ENCODE measurements around the gene POU6F2.

The POU6F2 gene

DNA sequence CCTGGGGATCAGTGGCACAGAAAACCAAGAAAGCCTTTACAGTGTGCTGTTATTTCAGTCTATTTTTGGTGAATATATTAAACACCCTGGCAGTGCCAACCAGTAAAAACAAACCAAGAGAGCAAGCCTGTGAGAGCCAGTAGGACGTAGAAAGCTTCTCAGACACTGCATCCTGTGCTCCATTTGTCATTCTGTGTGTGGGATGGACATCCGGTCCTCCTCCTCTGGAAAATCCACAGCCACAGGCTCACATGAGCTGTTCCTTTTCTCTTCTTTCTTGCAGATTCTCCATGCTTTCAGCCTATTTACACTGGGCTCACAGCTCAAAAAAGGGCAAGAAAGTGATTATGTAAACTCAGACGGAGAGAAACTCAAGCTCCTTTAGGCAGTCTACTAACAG is 468.8 kb downstream of the POU6F2 start:
- DNase-seq (ENCODE audit: low read depth), result no peak

DNA sequence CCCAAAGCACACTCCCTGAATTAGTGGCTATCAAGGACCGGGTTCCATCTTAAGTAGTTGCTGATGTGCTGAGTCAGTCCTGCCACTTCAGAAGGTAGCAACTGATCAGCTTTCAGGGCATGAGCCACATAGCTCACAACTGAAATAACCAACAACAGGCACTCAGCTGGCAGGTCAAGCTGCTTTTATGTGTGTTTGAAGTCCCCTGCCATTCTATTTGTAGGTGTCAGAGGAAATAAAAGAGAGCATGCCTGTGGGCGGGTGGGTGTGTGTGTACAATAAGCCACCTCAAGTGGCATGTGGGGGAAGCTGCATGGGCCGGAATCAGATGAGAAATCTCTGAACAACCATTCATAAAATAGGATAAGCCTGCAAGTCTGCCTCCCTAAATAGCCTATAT is 474.2 kb downstream of the POU6F2 start:
- DNase-seq (ENCODE audit: low read depth), result no peak

DNA sequence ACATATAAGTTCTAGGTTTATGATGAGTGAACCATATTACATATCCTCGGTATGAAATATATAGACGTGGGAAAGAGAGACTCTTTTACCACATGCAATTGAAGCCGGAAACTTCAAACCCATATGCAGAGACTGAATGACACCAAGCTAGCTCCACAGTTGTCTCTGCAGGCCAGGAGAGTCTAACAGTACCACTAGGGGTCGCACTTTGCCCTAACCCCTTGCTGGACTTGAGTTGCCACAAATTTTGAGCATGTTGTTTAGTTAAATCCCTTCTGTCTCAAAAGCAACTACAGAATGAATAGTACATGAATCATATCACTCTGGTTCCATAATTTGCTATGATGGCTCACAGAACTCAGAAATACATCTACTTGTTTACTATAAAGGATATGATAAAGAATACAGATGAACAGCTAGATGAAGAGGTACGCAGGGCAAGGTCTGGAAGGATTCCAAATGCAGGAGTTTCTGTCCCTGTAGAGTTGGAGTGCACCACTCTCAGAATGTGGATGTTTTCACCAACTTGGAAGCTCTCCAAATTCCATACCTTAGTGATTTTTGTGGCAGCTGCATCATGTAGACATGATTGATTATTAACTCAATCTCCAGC is 476.1 kb downstream of the POU6F2 start:
- DNase-seq (ENCODE audit: low read depth), result no peak

DNA sequence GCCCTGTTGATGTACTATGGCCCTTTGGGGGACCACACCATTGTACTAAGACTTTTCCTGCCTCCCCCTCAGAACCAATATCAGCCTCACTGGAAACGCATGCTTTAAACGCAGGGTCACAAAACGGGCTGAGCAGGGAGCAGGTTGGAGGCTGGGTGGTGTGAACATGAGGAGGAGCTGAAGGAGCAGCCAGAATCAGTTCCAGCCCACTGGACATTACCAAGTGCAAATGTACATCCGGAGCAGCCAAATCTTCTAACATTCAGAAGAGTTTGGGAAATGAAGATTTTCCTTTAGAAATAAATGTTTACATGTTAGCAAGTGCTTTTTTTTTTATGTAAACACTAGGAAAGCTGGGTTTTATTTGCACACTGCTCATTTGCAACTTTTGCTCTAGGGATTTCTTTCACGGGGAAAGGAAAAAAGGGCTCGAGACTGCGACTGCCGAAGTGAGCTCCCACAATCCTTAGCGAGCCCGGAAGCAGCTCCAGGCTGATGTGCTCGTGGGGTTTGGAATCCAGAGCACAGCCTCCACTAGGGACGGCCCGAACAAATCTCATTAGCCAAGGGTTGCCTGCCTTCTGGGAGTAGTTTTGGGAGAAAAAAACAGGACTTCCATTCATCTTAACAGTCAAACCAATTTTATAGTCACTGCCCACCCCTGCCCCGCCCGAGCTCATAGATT is 480.5 kb downstream of the POU6F2 start:
- DNase-seq (ENCODE audit: low read depth), result no peak

DNA sequence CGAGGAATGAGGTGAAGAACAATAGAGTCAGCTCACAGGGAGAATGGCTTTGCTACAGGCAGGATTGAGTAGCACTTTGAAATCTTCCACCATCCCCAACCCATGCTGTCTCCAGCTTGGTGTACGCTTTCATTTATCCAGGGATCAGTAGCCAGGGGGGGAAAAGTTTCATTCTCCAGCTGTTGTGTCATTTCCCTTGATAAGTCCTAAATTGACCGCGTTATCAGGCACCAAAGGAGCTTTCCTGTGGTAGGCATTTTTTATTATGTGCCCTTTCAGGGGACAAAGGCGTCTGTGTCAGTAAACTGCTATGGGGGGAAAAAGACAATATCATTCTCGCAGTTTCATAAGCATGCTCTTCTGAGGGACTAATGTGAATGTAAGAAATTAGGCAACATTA is 481.9 kb downstream of the POU6F2 start:
- no peak for DNase-seq (ENCODE audit: low read depth)

DNA sequence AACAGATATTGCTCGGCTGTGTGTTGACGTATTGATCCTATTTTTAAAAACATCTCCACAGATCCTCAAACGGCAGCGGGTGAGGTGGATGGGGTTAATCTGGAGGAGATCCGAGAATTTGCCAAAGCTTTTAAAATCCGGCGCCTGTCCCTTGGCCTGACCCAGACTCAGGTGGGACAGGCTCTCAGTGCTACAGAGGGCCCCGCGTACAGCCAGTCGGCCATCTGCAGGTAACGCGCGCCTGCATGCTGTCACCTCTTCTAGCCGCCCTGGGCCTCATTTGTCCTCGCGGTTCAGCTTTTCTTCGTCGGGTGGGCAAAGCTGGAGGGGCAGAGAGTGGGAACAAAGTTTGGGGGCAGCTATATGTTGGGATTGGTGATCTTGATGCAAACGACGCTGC is 482.8 kb downstream of the POU6F2 start:
- DNase-seq (ENCODE audit: low read depth), result no peak

DNA sequence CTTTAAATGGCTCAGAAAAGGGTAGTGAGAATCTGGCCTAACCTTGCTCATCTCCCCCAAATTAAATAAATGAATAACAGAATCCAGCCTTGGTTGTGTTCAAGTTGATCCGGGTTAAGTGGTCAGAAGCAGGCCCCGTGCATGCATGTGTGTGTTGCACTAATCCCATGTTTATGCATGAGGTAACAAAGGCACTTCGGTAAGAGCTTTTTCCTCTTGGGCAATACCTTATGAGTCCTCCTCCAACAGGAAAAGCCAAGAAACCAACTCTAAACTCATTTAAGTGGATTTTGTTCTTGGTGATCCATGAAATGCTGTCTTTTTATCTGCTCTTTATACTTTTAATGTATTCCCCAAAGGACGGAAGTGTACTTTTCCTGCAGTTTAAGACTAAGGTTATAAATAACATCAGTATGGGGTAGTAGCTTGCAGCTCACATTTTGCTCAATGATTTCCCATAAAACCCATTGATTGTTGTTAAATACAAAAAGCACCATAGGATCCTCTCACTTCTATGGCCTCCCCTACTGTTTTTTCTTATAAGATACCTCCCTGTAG is 483.6 kb downstream of the POU6F2 start:
- DNase-seq (ENCODE audit: low read depth), result no peak

DNA sequence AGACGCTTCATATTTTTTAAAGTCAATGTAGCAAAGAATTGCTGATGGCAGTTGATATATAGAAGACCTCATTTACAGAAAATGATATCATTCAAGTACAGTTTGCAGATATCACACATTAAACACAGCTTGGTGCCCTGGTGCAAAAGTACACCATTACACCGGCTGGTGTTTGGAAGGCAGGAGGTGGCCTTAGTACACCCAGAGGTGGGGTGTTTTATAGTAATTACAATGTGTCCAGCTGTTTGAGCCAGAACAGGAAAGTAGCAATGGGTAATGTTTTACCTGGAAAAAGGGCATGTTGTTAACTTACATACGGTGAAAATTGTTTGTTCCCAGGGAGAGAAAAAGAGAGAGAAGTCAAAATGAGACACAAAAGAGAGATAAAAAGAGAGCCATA is 485.5 kb downstream of the POU6F2 start:
- no peak for DNase-seq (ENCODE audit: low read depth)

DNA sequence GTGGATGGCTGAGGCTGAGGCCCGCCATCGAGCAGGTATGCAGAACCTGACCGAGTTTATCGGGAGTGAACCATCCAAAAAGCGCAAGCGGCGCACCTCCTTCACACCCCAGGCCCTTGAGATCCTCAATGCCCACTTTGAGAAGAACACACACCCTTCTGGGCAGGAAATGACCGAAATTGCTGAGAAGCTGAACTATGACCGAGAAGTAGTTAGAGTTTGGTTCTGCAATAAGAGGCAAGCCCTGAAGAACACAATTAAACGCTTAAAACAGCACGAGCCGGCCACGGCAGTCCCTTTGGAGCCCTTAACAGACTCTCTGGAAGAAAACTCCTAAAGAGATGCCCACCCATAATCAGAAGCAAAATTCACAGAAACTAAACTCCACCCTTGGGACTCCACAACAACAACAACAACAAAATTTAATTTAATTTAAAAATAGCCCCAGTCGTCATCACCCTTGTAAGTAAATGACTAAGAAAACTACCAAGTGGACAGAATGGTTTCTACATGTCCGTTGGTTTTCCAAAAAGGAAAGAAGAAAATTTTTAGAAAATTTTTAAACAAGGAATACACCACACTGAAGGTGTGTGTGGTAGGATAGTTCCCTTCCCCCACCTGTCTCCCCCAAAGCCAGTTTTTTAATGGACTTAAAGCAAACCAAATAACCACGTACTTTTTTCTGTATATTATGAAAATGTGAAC is 486.8 kb downstream of the POU6F2 start:
- DNase-seq (ENCODE audit: low read depth), result no peak

DNA sequence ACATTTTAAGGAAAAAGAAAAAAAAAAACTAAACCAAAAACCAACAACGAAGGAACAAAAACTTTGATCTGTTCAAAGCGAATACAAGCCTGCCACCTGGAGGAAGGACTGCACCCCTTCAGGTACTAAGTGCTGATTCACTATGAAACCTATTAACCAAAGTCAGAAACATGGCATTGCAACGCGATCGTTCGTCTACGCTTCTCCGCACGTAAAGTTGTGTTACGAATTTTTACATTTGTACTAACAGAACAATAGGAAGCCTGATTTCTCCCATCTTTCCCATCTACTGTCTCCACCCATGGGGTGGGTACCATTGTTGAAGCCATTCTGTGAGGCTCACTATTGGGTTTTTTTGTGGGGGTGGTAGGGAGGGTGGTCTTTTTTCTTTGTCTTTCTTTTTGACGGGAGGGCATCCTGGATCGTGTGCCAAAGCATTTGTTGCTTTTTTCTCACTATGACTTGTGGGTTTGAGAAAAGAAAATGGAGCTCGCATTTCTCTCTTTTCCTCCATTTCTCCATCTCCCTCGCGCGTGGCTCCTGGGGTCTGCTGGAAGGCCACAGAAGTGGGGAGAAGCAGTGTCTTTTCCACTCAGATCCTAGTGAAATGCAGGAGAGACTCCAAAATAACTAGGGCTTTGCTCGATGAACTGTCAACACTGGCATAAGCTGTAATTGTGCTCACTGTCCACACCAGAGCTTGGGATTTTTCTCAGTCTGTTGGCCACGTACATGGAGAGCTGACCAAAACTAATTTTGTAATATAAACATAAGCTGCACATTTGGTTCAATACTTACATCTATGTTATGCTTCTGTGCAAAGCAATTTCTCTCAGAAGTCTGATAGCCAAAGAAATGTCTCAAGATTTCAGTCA is 487.6 kb downstream of the POU6F2 start:
- no peak for DNase-seq (ENCODE audit: low read depth)

DNA sequence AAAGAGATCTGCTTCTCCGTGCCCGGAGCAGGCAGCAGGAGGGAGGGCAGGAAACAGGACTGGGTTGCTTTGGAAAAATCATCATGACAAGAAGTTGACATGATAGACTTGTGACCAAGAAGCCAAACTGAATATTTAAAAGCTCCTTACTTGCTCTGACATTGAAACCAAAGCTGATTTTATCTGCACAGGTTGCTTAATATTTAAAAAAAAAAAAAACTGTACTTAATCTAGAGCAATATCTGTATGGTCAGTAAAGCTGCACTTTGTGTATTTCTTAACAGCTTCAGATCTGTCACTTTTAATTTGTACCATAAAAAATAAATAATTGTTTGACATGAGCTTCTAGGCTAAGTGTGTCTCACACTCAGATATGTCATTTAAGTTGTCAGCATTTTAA is 490.6 kb downstream of the POU6F2 start:
- no peak for DNase-seq (ENCODE audit: low read depth)

DNA sequence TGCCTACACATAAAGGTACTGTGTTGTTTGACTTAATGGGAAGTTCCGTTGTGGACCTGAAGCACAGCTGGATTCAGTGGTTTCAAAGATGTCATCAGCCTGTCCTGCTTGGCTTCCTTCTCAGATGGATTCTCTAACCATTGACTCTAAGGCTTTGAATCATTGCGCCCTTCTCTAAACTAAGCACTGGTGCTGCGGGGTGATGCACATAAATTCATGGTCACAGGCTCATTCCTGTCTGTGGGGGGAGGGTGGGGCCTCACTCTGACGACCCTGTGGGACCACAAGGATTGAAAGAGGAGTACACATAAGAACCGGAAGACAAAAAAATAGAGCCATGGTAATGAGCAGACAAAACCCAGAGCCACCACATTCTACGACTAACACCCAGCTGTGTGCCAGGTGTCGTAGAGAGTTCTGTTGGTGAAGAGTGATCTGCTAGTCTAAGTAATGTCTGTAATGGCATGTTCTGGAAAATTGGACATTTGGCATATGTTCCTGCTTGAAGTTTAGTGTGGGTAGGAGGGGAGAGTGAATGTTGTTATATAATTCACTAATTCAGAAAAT is 491.2 kb downstream of the POU6F2 start:
- no peak for DNase-seq (ENCODE audit: low read depth)

DNA sequence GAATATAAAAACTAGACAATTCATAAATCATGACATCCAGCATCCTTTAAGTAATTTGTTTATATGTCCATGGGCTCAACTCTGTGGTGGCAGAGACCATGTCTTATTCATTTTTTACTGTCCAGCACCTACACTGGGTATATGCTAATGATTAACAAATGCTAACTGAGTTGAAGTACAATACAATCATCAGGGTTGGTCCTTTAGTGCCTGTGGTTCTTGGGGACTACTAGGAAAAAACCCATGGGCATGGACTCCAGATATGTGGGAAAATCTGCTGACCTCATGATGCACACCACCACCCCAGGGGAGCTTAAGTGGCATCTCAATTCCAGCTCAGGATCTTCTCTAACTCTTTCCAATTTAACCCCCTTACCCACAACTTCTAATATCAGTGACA is 503.2 kb downstream of the POU6F2 start:
- DNase-seq (ENCODE audit: low read depth), result no peak

DNA sequence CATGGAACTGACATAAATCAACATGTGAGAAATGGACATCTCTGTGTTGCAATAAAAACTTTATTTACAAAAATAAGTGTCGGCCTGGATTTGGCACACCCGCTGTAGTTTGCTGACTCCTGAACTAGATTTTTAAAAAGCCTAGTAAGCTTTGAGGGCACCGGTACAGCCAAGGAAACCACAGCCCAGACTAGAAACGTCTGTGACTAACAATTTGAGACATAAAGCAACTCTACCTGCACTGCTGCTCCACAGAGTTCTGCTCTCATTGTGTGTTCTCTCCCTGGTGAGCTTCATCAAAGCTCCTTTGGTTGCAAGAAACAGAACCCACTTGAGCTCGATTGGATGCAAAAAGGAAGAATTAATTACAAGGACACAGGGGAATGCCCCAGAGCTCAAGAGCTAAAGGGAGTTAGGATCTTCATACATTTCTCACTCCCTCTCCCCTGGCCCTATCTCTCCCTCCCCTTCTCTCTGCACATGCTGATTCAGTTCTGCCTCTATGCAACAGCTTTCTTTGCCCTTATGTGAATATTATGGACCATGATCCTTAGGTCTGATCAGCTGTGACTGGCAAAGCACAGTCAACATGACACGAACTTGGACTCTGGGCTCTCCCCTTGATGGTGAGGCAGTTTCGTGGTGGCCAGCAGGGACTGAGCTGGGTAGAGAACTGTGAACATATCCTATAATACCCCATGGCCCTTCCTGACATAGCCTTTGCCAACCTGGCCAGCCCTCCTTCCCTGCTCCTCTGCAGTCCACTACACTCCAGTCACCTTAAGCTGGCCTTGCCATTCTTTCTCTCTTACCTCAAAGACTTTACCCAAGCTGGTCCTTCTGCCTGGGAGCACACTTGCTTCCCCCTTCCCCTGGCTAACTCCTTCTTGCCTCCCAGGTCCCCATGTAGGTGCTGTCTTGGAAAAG is 511.0 kb downstream of the POU6F2 start:
- no peak for DNase-seq (ENCODE audit: low read depth)

DNA sequence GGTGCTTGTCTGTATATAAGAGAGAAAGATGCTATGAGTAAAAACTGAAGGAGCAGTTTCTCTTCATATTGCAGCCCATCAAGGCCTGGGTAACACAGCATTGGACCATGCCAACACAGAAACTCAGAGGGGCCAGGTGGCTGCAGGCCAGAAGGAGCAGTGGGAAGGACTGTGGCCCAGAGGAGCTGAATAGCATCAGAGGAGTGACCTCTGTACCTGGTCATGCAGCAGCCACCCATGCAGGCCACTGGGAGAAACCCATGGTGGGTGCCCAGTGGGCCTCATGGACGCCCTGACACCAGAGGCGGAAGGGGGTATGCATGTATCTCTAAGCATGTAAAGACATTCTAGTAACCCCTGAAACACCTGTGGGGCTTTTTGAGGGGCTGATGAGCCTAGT is 512.6 kb downstream of the POU6F2 start:
- DNase-seq (ENCODE audit: low read depth), result no peak

DNA sequence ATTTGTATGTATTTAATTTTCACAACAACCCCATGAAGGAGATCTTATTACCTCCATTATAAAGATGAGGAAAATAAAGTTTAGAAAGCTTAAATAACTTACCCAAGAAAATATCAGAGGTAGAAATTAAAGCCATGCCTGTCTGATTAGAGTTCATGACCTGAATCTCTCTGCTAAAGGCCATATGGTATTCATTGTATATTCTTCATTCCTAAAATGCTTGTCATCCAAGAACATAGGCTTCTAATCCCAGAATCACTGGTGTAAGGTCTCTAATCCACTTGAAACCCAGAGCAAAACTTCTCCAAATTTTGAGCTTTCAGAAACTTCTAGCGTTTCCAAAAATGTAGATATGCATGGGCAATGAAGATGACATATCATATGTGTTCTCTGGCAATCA is 516.2 kb downstream of the POU6F2 start:
- DNase-seq (ENCODE audit: low read depth), result no peak

DNA sequence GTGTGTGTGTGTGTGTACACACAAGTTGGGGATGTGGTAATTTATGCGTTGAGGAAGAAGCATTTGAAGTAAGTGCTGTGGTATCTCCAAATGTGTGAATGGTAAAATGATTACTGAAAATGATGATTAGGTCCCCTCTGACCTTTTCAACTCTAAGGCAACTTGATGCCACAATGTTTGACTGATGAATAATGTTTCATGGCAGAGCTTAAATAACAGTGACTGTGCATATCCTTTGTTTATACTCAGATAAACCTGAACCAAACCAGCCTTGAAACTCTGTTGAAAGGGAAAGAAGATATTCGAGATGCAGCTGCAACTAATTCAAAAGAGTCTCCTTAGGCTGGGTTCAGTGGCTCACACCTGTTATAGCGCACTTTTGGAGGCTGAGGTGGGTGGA is 523.6 kb downstream of the POU6F2 start:
- no peak for DNase-seq (ENCODE audit: low read depth)

DNA sequence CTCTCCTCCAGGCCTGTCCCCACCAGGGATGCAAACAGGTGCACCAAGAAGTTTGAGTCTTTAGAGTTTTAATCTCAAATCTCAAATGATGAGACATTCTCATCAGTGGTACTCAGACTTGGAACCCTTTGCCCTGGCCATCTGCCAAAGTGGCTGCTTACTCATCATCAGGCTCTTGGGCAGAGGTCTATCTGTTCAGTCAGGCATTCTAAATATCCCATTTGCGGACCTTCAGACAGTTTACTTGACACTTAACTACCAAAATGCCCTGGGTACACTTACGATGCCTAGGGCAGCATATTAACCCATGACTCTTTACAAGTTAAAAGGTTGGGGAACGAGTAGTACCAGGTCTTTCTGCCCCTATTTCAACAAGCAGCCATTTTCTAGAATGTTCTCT is 527.3 kb downstream of the POU6F2 start:
- DNase-seq (ENCODE audit: low read depth), result no peak

DNA sequence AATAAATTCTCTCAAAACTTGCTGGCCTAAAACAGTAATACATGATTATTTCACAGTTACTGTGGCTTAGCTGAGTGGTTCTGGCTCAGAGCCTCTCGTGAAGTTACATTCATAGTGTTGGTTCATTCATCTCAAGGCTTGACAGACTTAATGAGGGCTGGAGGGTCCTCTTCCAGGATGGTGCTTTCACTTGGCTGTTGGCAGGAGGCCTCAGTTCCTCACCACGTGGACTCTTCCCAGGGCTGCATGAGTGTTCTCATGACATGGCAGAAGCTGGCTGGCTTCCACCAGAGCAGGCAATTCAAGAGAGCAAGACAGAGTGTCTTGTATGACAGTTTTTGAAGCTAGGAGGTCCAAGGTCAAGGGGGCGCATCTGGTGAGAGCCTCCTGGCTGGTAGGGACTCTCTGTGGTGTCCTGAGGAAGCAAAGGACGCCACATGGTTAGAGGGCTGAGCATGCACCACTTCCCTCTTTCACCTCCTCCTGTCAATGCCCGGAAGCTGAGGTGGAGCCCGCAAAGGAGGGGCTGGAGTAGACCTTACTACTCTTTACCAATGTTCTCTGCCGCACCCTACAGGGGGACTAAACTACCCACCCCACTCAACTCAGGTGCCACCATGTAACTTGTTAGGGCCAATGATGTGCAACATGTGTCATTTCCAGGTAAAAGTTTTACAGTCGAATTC is 530.3 kb downstream of the POU6F2 start:
- DNase-seq (ENCODE audit: low read depth), result no peak

DNA sequence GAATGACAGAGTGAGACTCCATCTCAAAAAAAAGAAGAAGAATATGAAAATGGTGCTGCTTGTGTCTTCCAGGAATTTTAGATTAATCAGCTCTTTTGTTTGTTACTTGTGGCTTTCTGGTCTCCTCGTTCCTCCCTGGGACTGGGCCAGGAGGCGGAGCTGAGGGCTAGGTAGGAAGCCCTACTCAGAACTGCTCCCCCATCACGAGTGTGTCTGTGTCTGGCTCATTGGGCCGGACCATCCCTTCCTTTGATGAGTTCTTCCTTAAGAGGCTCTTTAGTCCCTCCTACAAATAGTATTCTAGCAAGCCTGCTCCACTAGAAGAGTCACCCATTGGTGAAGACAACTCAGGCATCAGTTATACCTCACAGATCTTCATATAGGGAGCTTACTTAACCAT is 531.7 kb downstream of the POU6F2 start:
- DNase-seq (ENCODE audit: low read depth), result no peak
